CD4-positive, CD25-positive, alpha-beta regulatory T cell (primary cell): ENCODE measurements around the gene ZFP3. TPM values are rescaled to one million over a fixed set of nuclear protein-coding genes. Genes with fewer than 3 reads are reported as not detected.
"Not testable (repeated sequence)": the region's sequence is repeated elsewhere in the genome, so short reads cannot be mapped to it uniquely, and the experiment has no call there.

Experiments
- ATAC-seq, 2 donors: fragments of 150-1000 bp; cut with Tn5 transposase; one replicate each; pipeline ENCODE4 v1.10.0; 2021; ENCODE audit warnings: low read depth in 2 of 2, moderate number of reproducible peaks in 2 of 2, moderate library complexity in 1 of 2
- DNase-seq, 3 donors: peaks; one replicate each; pipeline versions ENCODE4 v3.0.0 to v3.0.0-alpha.2; 2012 to 2022; ENCODE audit warnings: mixed read lengths in 1 of 3
- H3K27ac ChIP-seq: one replicate; pipeline ENCODE4 v1.7.0; 2013; ENCODE audit warnings: mild to moderate bottlenecking, low read length; ENCODE audit not compliant: insufficient read depth, poor library complexity, severe bottlenecking
- H3K27me3 ChIP-seq: one replicate; pipeline ENCODE4 v1.7.0; 2013; ENCODE audit warnings: low read length; ENCODE audit not compliant: control insufficient read depth, insufficient read depth
- H3K36me3 ChIP-seq: one replicate; pipeline ENCODE4 v1.7.0; 2013; ENCODE audit warnings: mild to moderate bottlenecking, low read length, moderate library complexity; ENCODE audit not compliant: control insufficient read depth, insufficient read depth
- H3K4me1 ChIP-seq: 2 replicates; pipeline ENCODE4 v1.7.0; 2013; ENCODE audit warnings: mild to moderate bottlenecking, low read length; ENCODE audit not compliant: insufficient read depth, control insufficient read depth, poor library complexity, severe bottlenecking
- H3K4me3 ChIP-seq: one replicate; pipeline ENCODE4 v1.7.0; 2013; ENCODE audit warnings: low read depth, mild to moderate bottlenecking, low read length, moderate library complexity
- H3K9me3 ChIP-seq, 2 experiments: 1 replicate in 1 of 2; 2 replicates in 1 of 2; pipeline ENCODE4 v1.7.0; 2013; ENCODE audit warnings: low read length in 2 of 2, mild to moderate bottlenecking in 1 of 2, moderate library complexity in 1 of 2; ENCODE audit not compliant: control insufficient read depth in 2 of 2
- H3K27ac Mint-ChIP-seq, 3 donors: one replicate each; pipeline ENCODE4 v1.8.0; 2020 to 2022; ENCODE audit warnings: mild to moderate bottlenecking in 3 of 3, mixed read lengths in 3 of 3, moderate library complexity in 2 of 3
- H3K27me3 Mint-ChIP-seq: one replicate; pipeline ENCODE4 v1.8.0; 2022; ENCODE audit warnings: mild to moderate bottlenecking, mixed read lengths
- H3K36me3 Mint-ChIP-seq: one replicate; pipeline ENCODE4 v1.8.0; 2020; ENCODE audit warnings: mixed read lengths
- H3K4me1 Mint-ChIP-seq, 4 donors: one replicate each; pipeline ENCODE4 v1.8.0; 2020 to 2022; ENCODE audit warnings: mixed read lengths in 4 of 4, mild to moderate bottlenecking in 1 of 4
- H3K4me3 Mint-ChIP-seq, 4 donors: one replicate each; pipeline ENCODE4 v1.8.0; 2020 to 2022; ENCODE audit warnings: mild to moderate bottlenecking in 4 of 4, mixed read lengths in 4 of 4, moderate library complexity in 3 of 4
- H3K9me3 Mint-ChIP-seq, 7 donors: one replicate each; pipeline ENCODE4 v1.8.0; 2020 to 2022; ENCODE audit warnings: mixed read lengths in 7 of 7, mild to moderate bottlenecking in 3 of 7, moderate library complexity in 2 of 7
- polyA plus RNA-seq, 4 donors: library from polyadenylated mRNA; unstranded; fragments of 300-500 nt; fragmentation: Illumina TruSeq; gene quantifications; one replicate each; pipeline ENCODE4 v1.2.3, GENCODE V29; 2021
- total RNA-seq: library from RNA; stranded (reverse); gene quantifications from one replicate; pipeline ENCODE4 v1.2.3, GENCODE V29; 2022

ZFP3 gene
- total and polyA plus RNA-seq, 5 donors from 2014 or later, result 0.32 to 2.5 (median 1.8) TPM

DNA sequence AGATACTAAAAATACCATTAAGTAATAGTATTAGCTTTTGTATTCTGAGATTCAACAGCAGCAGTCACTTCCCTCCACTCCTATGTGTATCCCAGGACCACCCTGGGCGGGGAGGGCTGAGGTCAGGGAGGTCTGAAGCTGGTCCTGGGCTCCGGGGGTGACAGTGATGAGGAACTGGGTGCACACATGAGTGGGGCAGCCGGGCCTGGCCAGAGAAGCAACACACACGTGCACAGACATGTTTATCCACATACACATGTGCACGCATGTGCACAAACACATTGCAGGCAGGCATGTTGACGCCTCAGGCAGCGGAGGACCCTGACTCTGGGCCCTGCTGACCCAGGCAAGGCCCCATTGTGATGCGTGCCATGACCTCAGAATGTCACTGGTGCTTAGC lies 50.1 kb downstream of the ZFP3 start:
- not testable (repeated sequence) for H3K36me3 ChIP-seq, H3K4me3 Mint-ChIP-seq, H3K27ac ChIP-seq, H3K4me1 ChIP-seq, H3K9me3 ChIP-seq, DNase-seq, ATAC-seq, H3K9me3 Mint-ChIP-seq, H3K4me3 ChIP-seq, H3K27me3 ChIP-seq, H3K4me1 Mint-ChIP-seq, H3K36me3 Mint-ChIP-seq, H3K27ac Mint-ChIP-seq
- peaks cover 20% of the 10 kb centered on the region for H3K27me3 Mint-ChIP-seq

DNA sequence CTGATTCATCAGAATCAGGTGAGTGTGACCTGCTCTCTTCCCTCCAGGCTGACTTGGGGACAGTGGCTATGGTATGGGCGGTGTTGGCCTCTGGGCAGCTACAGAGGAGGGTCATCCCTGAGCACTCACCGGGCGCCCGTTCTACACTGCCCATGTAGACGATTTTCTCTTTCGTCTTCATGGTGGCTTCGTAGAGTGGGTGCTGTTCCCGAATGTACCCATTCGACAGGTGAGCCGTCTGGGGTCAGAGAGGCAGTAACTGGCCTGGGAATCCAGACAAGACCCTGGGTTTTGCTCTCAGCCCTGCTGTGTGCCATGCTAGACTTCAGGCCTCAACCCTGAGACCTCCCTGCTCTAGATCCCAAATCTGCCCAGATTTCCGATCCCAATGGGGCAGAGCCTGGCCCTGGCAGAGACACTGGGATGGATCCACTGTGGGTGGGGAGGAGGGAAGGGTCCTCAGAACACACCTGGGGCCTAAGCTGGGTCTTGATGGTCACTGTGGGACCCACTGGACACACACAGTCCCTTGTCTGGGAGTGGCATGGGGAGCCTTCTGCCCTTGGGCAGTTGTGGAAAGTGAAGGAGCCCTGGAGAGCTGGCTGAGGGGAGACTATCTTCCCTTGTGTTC lies 50.8 kb downstream of the ZFP3 start:
- Histone ChIP-seq H3K27ac (no peak overlapping the region), H3K27me3 (no peaks in the 10 kb centered on the region), H3K36me3 (no peaks in the 10 kb centered on the region), H3K9me3 (no peaks in the 10 kb centered on the region), H3K4me1 (no peaks in the 10 kb centered on the region), H3K4me3 (no peak overlapping the region)
- ATAC-seq, result no peak
- no peaks in the 10 kb centered on the region for H3K9me3 Mint-ChIP-seq
- no peaks in the 10 kb centered on the region for H3K4me1 Mint-ChIP-seq
- H3K4me3 Mint-ChIP-seq, result no peak overlapping the region
- H3K27me3 Mint-ChIP-seq, result peaks cover 14% of the 10 kb centered on the region
- no peak overlapping the region for H3K27ac Mint-ChIP-seq
- no peak for DNase-seq
- no peaks in the 10 kb centered on the region for H3K36me3 Mint-ChIP-seq

- not testable (repeated sequence) for H3K9me3 ChIP-seq, H3K36me3 ChIP-seq, H3K9me3 Mint-ChIP-seq, H3K36me3 Mint-ChIP-seq, H3K27ac ChIP-seq, H3K27me3 ChIP-seq, H3K4me3 ChIP-seq, H3K4me1 Mint-ChIP-seq, H3K27me3 Mint-ChIP-seq, DNase-seq, H3K4me1 ChIP-seq, H3K4me3 Mint-ChIP-seq, ATAC-seq, H3K27ac Mint-ChIP-seq
Observed at GRCh38 chr17:5129770-5130169, 51.5 kb downstream of the ZFP3 start.

- not testable (repeated sequence) for H3K36me3 Mint-ChIP-seq, H3K9me3 ChIP-seq, H3K4me3 ChIP-seq, DNase-seq, H3K36me3 ChIP-seq, H3K27ac Mint-ChIP-seq, H3K4me1 ChIP-seq, H3K27me3 ChIP-seq, H3K27me3 Mint-ChIP-seq, H3K9me3 Mint-ChIP-seq, H3K27ac ChIP-seq, H3K4me1 Mint-ChIP-seq, ATAC-seq, H3K4me3 Mint-ChIP-seq
Observed at GRCh38 chr17:5130261-5130660, 52.0 kb downstream of the ZFP3 start.

- not testable (repeated sequence) for H3K9me3 Mint-ChIP-seq, H3K4me1 Mint-ChIP-seq, H3K27me3 Mint-ChIP-seq, H3K27ac ChIP-seq, H3K4me1 ChIP-seq, H3K36me3 ChIP-seq, H3K4me3 ChIP-seq, H3K9me3 ChIP-seq, H3K4me3 Mint-ChIP-seq, DNase-seq, ATAC-seq, H3K36me3 Mint-ChIP-seq, H3K27me3 ChIP-seq
- peak overlapping the region in 1 of 3 donors; percentile 45 for H3K27ac Mint-ChIP-seq
Observed at GRCh38 chr17:5130687-5131086, 52.4 kb downstream of the ZFP3 start.

- DNase-seq (no peak), ATAC-seq (no peak)
- H3K36me3 ChIP-seq, result no peaks in the 10 kb centered on the region
- Mint-ChIP-seq H3K27ac (peak overlapping the region in 2 of 3 donors; percentile 26 to 45), H3K4me1 (no peaks in the 10 kb centered on the region), H3K27me3 (peaks cover 8% of the 10 kb centered on the region), H3K9me3 (no peaks in the 10 kb centered on the region), H3K36me3 (no peaks in the 10 kb centered on the region), H3K4me3 (no peak overlapping the region)
- H3K27ac ChIP-seq, result no peak overlapping the region
- H3K27me3 ChIP-seq, result no peaks in the 10 kb centered on the region
- H3K9me3 ChIP-seq, result no peaks in the 10 kb centered on the region
- H3K4me3 ChIP-seq, result no peak overlapping the region
- H3K4me1 ChIP-seq, result no peaks in the 10 kb centered on the region
Observed at GRCh38 chr17:5131146-5131715, 53.0 kb downstream of the ZFP3 start.

DNA sequence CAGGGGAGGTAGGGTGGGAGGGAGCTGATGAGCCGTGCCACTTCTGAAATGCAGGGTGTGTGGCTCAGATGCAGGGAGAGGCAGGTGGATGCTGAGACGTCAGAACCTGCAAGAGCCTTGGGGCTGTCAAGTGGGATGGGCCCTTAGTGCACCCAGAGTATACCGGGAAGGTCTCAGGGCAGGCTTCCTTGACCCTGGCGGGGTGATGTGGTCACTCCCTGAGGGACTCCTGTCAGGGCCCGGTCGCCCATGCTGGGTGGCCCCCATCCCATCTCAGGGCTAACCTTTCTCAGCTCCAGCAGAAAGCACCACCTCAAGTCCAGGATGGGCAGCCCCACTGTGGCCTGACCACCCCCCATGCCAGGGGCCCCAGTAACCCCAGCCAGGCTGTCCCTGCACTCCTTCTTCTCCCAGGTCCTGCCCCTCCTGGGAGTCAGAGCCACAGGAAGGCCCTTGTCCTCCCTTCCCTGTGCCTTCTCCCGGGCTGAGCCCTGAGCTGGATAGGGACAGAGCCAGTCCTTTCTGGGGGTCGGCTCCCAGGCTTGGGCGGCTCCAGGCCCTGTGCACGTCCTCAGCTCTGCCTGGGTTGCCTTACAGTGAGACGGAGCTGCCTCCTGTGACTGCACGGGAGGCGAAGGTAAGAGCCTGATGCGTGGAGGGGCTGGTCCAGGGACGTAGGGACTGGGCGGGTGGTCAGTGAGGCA lies 53.7 kb downstream of the ZFP3 start:
- H3K27me3 Mint-ChIP-seq, DNase-seq, H3K36me3 ChIP-seq, H3K9me3 Mint-ChIP-seq, H3K4me3 ChIP-seq, H3K36me3 Mint-ChIP-seq, H3K9me3 ChIP-seq, ATAC-seq, H3K4me3 Mint-ChIP-seq, H3K4me1 ChIP-seq, H3K27ac ChIP-seq, H3K4me1 Mint-ChIP-seq, H3K27me3 ChIP-seq: not testable (repeated sequence)
- H3K27ac Mint-ChIP-seq, result peak overlapping the region in 1 of 3 donors; percentile 63
